ENCODE measurements around the gene ZDHHC7.
"Not testable (repeated sequence)": the region's sequence is repeated elsewhere in the genome, so short reads cannot be mapped to it uniquely, and the experiment has no call there.

The ZDHHC7 gene

DNA sequence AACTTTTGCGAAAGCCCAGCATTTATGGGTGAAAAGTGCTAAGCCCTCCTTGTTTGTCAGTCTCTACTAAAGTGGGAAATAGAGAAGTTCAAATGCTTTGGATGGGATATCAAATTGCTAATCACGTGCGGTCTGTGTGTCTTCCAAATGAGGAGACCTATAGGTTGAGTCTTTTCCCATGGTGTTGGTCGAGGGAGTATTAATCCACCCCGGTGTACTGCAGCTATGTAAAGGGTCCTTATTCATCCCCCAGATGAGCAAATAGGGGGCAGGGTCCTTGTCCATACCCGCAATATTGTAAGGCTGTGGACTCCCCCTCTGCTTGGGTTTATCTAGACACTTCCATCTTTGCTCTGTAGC is 30.8 kb upstream of the ZDHHC7 start:
- no peak for DNase-seq

DNA sequence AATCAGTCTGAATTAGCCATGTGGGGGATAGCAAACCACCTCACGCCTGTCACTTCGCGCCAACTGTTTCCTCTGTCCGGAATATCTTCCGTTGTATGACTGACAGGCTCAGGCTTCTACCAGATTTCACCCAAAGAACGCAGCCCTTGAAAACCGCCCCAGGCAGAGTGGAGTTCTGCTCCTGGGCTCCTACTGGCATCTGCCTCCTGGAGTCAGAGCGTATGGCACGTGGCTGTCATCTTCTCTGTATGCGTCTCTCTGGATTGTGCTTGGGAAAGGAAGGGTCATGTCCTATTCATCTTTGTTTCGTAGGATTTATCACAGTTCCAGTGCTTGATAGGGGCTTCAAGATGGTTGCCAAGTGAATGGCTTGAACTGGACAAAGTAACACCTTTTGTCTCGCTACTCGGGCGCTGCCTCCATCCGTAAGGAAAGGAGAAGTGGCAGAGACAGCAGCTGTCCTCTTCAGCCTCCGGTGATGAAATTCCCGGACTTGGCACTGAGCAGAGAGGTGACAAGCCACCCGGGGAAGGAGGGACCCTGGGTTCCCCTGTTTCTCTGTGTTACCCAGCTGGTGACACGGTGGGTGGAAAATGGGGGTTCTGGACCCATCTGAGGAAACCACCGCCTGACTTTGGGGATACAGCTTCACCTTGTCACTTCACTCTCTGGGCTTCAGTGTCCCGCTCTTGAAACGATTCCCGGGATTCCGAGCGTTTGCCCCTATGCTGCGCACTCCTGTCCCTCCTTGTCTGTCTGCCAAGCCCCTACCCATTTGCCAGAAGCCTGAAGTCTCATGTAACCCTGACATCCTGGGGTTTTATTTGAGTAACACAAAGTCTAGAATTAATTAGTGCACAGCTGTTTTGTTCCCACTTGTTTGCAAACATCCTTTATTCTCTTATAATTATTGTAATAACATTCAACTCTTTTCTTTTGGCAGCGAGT is 30.2 kb upstream of the ZDHHC7 start:
- no peak for DNase-seq

DNA sequence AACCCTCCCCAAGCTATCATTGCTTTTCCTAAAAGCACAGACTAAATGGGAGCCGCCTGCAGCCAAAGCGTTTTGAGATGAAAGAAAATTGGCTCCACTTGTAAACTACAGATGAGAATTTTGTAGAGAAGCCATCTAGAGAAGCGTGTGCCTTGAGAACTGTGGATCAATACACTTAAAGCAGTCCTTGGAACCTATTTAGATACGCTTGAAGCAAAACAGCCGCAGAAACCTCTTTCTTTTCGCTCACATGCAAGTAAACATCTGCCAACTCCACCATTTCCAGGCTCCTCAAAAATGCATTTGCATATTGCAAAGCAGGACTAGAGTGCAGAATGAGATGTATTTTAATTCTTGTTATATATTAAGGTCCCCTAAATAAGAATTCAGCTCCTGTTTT is 29.4 kb upstream of the ZDHHC7 start:
- no peak for DNase-seq

DNA sequence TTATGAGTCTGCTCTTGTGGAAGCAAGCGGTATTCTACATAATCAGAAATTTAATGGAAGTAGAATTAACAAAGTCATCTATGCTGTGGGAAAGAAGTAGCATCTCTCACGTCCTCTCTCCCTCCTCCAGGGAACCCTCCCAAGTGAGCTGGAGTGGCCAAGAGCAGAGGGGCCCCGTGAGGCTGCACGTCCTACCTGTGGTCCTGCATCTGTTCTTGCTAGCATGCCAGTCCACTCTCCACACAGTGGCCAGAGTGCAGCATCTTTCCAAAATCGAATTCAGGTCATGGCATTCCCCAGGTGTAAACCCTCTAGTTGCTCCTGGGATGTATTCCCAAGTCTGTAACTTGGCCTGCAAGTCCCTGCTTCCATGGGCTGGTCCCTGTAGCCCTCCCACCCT is 26.4 kb upstream of the ZDHHC7 start:
- no peak for DNase-seq

DNA sequence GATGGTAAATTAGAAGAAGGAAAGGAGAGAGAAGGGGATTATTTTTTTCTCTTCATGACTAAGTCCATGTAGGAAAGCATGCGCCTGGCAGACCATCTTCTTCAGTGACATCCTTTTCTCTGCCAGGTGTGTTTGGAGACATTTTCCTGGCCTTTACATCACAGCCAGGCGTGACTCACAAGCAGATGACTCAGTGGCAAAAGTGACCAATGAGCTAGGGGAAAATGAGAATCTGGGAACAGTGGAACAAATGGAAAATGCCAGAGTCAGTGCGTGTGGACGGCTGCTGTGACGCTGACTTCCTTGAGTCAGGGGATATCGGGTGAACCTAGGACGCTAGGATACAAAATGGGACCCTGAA is 25.7 kb upstream of the ZDHHC7 start:
- no peak for DNase-seq

DNA sequence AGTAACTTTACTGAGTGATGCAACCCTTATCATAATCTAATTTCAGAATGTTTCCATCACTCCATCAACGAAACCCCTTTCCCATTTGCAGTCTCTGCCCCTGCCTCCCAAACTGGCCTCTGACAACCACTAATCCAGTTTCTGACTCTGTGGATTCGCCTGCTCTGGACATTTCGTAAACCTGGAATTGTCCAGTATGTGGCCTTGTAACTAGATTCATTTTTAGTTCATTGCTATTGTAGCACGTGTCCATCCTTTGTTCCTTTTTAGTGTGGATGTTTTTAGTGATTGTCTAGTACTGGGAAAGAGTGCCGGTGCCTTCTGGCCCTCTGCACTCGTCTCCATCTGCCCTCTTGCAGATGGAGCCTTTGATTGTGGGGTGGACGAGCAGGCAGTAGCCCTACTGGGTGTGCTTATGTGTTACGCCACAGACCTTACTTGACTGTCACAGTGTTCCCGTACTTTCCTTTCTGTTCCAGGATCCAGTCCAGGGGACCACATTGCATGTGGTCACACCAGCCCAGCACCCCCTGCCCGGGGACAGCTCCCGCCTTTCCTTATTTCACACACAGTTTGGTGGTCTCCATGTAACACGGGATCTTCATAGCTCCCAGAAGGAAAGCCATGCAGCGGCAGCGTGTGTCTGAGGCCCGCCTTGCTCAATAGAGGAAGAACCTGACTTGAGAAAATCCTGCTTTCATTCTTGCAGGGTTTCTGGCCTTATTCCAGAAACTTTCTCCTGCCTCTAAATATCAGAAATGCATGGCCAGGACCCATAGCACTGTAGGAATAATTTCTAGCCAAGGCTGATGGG is 25.1 kb upstream of the ZDHHC7 start:
- DNase-seq: no peak

DNA sequence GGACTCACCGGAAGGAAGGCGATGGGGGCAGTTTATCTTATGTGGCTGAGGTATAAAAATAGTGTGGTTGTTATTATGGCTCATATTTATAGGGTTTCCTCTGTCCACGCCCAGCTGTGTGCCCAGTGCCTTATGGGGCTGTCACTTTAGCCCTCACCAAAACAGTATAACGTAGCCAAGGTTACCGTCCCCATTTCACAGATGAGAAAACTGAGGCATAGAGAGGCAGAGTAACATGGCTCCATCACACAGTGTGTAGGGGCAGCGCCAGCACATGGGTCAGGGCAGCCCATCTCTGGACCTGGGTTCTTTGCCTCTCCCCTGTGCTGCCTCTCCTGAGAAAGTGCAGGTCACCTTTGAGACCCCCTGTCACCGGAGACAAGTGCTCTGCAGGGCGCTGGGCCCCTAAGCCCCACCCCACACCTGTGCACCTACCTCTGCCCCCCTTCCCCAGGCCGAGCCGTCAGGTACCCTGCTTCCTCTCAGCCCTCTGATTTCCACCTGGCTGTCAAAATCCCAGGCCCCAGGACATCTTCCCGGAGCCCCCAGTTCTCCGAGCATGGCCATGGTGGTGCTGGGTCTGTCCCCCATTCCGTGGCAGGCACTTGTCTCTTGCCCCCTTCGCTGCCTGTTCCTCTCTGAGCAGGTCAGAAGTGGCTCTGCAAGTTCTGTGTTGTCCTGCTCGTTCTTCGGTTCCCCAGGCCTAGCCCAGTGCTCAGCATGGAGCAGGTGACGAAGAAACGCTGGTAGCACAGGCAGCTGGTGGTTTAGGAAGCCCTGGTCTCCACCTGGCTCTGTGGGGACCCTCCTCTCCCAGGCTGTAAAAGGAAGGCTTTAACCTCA is 23.5 kb upstream of the ZDHHC7 start:
- no peak for DNase-seq

DNA sequence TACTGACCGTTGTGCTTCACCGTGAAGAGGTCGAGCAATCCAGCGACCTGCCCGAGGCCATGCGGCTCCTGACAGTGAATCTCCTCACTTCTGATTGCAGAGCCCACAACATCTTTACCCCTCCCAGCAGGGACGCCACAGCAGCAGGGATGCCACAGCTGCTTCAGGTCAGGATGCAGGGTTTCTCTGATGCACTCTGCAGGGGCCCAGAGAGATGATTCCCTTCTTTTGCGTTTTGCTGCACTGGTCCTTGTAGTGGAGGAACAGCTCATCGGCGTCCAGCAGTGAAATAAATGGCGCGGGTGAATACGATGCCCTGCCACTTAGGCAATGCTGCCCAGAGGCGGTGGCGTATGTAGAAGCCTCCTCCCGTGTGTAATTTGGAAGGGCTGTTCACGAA is 21.8 kb upstream of the ZDHHC7 start:
- DNase-seq: no peak

DNA sequence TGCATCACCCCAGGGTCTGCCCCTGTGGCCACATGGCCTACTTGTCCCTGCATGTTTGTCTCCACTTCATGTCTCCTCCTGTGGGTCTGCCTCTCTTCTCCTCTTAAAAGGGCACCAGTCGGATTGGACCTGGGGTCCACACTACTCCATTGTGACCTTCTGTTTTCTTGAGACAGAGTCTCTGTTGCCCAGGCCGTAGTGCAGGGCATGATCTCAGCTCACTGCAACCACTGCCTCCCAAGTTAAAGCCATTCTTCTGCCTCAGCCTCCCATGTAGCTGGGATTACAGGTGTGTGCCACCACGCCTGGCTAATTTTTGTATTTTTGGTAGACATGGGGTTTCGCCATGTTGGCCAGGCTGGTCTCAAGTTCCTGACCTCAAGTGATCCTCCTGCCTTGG is 20.9 kb upstream of the ZDHHC7 start:
- DNase-seq: not testable (repeated sequence)

DNA sequence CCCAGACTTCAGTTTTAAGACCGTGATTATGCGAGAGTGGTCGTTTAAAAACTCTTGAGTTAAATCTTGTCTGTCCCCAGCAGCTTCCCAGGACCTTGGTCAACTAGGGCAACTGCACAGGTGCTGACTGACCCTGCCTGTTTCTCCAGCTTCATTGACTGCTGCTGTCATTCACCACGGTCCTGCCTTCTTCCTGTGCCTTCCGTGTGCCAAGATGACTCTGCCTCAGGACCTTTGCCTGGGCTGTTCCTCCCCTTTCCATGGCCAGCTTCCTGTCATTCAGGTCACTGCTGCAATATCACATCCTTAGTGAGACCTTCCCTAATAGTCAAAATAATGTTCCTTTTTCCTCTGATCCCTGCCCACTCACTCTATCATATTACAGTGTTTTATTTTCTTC is 20.1 kb upstream of the ZDHHC7 start:
- DNase-seq: no peak

DNA sequence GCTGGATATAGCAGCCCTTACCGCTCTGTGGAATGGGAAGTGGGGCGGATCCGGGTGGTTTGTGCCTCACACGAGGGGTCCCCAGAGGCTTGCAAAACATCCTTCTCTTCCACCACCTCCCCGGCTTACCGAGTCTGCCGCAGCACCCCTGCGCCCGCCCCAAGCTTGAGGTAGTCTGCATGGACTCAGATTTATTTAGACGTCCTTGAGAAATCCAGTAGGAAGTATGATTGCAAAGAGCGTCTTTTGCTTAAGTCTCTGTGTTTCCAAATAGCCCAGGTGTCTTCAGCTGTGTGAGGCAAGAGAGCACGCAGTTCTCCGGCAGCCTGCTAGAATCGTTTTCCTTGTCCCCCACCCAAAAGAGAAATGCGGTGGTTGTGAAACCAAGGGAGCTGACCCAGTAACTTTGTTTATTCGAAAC is 18.7 kb upstream of the ZDHHC7 start:
- no peak for DNase-seq

DNA sequence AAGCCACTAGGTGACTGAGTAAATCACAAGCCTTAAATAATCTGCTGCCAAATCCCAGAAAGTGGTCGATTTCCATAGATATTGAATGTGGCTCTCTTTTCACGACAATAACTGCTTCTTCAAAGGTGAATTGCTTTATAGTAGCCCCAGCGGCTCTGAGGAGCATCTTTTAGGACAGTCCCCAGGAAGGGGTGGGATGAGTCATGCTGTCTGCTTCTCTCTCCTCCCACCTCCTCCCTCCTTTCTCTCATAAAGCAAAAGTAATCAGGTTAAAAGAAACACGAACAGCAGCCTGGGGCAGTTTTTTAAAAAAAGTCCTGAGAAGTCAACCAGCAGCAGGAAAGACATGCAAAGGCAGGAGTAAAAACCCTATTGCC is 18.1 kb upstream of the ZDHHC7 start:
- peak; percentile 40 for DNase-seq

DNA sequence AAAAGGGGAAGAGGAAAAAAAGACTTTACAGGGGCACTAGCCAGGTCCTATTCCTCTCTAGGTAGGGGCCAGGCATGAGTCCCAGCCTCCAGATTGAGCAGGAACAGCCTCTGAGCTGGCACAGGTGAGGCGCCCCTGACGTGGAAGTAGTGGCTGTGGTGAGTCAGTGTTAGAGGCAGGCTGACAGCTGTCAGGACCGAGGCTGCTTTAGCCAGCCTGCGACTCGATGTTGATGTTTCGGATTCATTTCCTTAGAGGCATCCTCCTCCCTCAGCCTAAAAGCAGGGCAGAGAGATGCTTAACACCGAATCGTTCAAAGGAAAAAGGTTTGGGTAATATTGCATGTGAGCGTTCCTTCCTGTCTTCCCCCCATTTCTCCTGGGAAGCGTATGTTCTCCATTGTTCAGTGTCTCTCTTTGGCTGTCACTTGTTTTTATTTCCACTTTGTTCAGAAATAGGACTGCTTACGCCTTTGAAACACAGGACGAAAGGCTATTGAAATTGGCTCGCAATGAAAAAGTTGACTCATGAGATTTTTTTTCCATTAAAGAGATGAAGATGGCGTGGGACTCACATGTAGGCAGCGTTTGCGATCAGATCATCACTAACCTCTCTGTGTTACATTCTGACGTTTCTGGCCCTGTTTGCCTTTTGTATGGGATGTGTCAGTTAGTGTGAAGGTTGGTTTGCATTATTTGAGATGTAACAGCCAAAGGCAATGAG is 17.5 kb upstream of the ZDHHC7 start:
- DNase-seq: peak; percentile 59

DNA sequence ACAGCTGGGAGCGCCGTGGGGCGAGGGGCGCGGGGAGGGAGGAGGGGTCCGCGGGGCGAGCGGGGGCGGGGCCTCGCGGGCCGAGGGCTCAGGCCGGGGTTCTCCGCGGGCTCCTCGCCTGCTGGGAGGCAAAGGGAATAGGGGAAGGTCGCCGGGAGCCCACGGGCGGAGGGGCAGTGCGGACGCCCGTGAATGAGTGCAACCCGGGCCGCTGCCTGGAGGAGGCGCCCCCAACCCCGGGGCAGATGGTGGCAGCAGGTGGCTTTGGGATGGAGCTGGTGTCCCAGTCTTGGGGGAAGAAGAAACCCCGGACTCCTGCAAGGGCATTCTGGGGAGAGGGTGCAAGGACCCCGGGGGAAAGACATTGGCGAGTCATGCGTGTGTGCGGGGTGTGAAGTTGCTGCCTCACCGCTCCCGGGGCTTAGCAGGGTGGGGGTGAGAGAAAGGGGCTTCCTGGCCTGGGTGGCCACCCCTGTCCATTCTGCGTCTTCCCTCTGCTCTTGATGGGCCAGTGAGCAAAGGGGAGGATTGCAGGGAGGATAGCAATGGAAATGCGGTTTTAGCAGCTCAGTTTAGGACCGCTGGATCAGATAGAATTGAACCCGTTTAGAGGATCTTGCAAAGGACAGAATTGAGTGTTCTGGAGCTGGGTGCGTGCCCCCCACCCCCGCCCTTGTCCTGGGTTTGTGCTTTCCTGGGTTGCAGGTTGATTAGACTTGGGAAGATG is 16.8 kb upstream of the ZDHHC7 start:
- DNase-seq: no peak

DNA sequence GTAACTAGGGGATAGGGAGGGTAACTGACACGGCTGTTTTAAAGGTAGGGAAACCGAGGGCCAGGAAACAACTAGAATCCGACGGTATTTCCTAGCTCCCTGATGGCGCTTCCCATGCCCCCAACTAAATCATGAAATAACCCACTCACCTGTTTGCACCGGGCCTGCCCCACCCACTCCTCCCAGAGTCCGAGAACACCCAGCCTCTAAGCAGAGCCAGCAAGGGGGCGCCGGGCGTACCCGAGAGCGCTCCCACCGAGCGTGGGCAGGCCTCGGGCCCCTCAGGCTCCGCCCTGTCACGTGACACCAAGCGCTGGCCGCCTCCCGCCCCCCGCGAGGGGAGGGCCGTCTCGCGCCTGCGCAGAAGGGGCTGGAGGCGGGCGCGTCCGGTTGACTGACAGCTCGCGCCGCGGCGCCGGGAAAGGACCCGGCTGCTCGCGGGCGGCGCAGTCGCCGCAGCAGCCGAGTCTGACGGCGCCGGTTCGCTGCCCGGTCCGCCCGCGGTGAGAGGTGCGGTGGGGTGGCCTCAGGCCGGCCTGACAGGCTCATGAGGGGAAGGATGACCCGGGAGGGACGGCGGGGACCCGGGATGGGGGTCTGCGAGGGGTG is 16.1 kb upstream of the ZDHHC7 start, which contains the start of gene KIAA0513:
KIAA0513 (plus strand) TSS at position 447 of the 609 bp plus-strand sequence. CDS start 39,277 bp downstream, outside the sequence.
- peak; percentile 99 for DNase-seq

DNA sequence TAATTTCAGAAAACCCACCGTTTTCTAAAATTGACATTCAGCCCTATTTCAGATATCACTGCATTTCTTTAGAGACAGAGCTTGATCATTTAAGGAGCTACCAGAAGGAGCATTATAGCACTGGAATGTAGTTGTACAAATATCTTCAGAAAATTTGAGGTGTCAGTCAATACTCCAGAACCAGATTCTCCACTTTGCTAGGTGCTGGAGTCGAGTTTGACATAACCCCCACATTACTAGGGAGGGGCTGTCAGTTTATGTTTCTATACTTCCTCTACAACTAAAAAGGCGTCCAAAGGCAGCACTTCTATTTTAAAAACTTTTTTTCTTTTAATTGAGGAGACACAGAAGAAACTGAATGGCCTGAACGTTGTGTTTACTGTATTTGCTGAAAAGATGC is 15.4 kb upstream of the ZDHHC7 start:
- no peak for DNase-seq

DNA sequence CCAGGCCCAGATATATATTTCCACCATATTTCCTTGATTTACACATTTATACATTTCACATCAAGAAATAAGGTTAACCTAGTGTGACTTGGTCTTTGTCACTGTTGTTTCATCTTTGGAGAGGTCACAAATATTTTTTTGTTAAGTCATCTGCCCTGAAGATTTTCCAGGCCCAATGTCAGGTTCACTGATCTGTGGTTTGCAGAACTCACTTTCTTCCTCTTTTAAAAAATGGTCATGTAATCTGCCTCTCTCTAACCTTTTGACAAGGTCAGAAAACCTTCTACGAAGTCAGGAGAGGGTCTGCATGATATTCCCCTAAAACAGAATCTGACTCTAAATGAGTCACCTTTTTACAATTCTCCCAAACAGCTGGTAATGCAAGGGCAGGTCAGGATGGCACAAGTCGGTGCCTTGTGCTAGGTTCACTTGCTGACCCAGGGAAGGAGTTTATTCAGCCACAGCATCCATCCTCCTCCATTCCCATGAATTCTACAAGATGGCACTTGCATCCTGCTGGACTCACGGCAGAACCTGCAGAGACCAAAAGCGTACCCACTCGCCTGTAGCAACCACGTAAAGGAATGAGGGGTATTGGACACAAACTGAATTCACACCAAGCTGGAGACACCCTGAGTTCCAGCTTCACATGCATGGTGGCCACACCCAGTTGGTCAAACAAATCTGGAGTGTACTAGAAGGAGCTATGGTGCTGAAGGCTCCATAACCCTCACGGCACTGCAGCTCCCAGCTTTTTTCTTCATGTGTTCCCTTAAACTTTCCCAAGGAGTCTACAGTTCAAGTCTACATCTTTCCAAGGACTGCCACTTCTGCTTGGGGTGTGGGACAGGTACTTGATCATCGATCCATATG is 14.7 kb upstream of the ZDHHC7 start:
- DNase-seq: no peak

DNA sequence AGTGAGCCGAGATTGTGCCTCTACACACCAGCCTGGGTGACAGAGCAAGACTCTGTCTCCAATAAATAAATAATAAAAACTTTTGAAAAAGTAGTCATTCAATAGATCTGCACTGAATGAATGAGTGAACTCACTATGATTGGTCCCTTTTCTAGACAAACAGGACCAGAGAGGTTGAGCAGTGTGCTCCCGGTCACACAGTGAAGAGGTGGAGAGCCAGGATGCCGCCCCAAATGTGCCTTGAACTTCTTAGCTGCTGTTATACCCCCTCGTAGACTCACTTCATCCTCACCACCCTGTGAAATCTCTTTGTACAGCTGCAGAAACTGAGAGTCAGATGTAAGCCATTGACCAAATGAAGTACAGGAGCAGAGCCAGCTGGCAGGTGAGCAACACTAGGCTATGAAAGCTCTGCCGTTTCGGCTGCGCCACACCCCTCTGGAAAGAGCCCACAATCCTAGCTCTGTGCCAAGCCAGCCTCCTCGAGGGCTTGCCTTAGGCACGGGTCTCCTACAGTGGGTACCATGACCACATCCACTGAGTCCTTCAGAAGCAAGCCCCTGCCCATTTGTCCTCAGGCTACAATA is 8.4 kb upstream of the ZDHHC7 start:
- DNase-seq: no peak

DNA sequence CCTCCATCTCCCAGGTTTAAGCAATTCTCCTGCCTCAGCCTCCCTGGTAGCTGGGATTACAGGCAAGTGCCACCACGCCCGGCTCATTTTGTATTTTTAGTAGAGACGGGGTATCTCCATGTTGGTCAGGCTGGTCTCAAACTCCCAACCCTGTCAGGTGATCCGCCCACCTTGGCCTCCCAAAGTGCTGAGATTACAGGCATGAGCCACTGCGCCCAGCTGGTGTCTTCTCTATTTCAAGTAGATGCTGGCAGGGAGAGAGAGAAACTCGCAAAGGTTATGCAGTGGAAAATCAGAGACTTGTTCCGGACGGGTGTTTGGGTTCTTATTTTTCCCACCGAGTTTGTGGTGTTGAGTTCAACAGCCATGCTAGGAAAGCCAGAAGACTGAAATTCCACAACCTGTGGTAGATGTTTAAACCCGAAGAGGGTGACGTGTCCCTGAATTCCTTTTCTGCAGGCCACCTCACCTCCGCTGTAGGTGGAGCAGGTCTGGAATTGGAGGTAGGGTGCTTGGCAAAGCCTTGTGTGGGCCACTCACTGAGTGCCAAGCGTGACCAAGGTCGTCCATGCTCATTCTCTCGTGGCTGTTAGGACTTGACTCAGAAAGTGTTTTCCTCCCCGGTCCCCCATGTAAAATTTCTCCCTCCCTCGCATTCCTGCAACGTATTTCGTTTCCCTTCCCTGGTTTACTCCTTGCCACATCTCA is 7.3 kb upstream of the ZDHHC7 start:
- no peak for DNase-seq

All from activated CD4-positive, CD25-positive, alpha-beta regulatory T cell treated with anti-CD3 and anti-CD28 coated beads, Interleukin-2, amount 50 U/mL, for 72 hours (primary cell).